OCI-M2 (cell line): ENCODE data around the gene RENBP.
A peak's percentile ranks its signal among the peaks of the same experiment; 100 is the strongest.

Source experiments
- DNase-seq: peaks from one replicate; lab custom pipeline; 2025; ENCODE audit not compliant: unreplicated experiment; lab: John Stamatoyannopoulos, UW

Gene RENBP

DNA sequence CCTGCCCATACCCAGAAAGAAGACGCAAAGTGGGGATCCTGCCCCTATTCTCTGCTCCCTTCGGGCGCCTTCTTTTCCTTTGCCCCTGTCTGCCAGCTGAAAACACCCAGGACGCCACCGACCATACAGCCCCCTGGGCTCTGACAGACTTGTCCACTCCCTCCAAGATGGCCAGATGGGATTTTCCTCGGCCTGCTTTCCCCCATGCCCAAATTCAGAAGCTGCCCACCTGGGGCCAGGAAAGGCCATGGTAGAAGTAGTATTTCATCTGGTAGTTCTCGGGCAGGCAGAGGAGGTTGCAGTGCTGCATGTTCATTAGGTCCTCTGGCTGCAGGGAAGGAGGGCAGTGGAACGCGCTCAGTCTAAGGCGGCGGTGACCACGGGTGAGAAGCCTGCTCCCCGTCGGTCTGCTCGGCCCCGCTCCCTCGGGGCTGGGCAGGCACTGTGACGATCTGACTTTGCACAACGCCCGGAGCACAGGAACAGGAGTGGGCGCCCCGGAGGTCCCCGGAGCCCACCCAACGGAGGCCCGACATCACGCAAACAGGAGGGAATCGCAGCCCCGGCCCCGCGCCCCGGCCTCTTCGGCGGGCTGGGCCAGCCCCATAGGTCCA lies 10.2 kb downstream of the RENBP start:
- DNase-seq = no peak

DNA sequence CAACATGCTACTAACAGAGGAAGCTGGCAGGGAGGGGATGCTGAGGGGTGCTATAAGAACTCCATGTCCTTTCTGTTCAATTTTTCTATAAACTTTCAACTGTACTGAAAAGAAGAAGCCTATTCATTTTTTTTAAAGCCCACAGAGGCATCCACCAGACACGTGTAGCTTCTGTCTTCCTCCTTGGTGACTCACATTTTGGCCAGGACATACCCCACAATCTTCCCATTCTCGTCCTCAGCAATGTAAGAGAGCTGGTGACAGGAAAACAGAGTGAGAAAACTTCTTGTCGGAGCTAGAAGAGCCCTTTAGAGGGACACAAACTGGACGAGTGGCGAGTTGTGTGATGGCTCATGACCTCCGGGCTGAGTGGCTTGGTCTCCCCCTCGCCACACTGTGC lies 10.7 kb downstream of the RENBP start:
- DNase-seq = no peak

DNA sequence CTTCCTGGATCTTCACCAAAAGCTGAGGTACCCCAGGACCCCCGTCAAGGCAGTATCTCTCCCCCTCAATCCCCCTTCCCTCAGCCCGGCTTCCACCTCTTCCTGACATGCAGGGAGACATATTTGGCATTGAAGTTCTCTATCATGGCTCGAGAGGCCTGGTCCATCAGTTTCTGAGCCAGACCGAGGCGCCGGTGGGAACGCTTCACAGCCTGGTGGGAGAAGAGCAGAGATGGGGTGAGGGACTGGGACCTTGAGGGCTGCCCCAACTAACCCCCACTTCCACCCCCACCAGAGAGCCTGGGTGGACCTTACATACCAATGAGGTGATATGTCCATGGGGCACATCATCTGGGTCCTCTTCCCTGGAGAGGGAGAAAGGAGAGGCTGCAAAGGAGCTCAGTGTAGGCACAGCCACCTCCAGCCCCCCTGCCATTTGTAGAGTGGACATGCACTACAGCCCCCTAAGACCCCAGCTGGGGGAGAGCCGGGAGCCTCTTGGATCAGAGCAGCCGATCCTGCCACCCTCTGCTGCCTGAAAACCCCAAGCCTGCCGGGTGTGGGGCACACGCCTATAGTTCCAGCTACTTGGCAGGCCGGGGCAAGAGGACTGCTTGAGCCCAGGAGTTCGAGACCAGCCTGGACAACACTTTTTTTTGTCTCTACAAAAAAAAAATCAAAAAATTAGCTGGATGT lies 12.1 kb downstream of the RENBP start:
- no peak for DNase-seq

DNA sequence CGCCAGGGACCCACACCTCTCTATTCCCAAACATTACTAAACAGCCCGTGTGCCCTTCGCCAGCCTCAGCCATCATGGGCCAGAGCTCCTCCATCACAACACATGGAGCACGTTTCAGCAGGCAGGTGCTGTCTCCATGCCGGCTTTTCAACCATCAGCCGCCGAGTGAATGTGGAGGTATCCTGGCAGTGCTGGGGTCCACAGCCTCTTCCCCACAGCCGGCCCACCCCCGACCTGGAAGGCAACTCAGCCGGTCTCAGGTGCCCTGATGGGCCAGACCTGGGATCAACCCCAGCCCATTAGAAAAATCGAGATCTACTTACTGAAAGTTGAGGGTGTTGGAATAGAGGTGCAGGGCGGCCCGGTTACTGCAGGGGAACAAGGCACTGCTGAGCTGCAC lies 12.7 kb downstream of the RENBP start:
- no peak for DNase-seq

DNA sequence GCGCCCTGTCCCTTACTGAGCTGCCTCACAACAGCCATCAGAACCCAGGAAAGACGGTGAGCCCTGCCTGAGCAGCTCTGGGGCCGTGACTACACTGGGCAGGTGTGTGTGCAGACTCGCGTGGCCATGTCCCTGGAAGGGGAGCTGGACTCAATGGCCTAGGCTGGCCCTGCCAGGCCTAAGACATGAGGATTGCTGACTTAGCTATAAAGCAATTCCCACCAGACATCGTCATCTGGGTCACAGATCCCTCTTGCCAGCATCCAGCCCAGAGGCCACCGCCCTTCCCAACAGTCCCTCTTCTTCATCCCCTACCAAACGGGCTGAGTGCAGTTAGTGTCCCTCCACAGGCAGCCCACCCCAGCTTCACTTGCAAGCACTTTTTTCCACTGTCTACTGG lies 13.3 kb downstream of the RENBP start:
- DNase-seq = no peak

DNA sequence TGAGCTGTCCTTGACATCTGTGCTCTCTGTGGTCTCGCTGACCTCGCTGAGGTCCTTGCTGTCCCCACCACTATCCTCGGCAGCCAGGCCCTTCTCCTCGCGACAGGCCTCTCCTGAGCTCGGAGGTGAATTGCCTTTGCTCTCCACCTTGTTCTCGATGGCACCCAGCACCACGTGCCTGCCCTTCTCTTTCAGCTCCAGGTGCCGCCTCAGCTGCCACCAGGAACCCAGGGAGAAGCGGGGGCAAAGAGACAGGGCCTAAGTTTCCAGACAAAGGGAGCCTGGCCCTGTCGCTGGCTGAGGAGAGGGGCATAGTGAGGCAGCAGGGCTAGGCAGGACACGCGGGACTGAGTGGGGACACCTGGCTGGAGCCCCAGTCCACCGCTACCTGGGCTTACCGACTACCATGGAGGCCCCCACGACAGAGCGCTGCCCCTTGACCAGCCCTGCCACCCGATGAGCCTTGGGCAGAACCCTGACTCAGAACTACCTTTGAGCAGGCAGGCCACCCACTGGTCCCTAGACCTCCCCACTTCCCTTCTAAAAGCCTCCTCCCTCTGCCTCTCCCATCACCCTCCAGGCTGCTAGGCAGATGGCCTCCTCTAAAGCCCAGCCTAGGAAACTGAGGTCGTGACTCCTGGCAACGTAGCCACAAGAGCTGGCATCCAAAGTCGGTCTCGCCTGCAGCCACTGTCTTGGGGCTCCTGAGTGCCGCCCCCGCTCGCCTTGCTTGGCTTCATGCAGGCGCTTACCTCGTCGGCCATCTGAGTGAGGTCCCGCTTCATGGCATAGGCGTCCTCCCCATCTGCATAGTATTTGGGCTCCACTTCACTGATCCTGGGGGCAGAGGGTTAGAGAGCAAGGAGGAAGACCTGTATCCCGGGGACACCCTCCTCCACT lies 14.2 kb downstream of the RENBP start:
- DNase-seq = no peak

DNA sequence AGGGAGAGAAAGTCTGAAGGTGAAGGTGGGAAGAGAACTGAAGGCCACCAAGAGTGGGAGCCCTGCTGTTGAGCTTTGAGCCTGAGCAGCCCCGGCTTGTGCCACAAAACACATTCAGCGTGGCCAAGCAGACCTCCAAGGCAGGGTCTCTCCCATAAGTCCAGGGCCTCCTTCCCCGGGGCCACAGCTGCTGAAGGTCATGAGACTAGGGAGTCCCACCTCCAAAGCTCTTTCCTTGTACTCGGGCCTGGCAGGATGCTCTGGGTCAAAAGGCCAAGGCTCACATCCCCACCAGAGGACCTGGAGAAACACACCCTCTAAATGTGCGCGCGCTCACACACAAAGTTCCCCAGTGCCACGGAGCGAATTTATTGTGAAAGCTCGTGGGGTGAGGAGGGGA lies 14.9 kb downstream of the RENBP start:
- no peak for DNase-seq

DNA sequence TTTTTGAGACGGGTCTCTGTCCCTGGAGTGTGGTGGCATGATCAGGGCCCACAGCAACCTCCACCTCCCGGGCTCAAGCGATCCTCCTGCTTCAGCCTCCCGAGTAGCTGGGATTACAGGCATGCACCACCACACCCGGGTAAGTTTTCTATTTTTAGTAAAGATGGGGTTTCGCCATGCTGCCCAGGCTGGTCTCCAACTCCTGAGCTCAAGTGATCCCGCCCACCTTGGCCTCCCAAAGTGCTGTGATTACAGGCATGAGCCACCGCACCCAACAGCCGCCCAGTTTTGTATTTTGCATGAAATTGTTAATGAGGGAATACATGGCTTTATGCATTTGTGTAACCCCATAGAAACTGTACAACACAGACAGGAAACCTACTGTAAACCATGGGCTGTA lies 15.6 kb downstream of the RENBP start:
- DNase-seq = no peak

DNA sequence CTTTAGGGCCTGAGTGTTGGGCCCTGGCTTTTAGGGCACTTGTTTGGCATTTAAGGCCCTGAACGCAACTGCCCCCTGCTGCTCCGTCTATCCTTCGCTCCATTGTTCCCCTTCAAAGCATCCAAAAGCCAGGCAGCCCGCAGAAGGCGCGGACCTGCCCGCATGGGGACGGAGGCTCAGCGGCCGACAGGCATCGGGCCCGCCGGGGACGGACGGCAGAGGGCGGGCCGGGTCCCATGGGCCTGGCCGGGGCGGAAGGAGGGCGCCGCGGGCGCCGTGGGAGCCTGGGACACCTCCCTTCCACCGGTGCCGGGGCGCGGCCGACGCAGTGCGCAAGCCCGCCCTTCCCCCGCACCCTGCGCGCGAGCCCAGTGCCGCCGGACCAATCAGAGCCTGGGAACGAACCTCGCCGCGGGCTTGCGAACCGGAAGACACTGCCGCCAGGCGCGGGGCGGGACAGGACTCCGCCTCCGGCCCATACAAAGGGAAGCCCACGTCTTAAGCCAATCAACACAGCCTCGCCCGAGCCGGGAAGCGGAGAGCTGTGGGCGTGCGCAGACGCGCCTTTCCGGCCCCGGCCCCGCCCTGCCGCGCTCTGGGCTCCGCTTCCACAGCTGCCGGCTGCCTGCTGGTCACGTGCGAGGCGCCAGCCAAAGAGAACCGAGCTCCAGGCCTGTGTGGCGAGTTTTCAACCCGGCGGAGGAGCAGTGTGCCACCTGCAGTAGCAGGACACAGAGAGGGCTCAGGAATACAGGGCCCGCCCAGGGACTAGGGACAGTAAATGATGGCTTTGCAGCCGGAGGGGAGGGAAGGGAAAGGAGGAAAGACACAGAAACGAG lies 16.3 kb downstream of the RENBP start:
- peak; percentile 48 for DNase-seq

DNA sequence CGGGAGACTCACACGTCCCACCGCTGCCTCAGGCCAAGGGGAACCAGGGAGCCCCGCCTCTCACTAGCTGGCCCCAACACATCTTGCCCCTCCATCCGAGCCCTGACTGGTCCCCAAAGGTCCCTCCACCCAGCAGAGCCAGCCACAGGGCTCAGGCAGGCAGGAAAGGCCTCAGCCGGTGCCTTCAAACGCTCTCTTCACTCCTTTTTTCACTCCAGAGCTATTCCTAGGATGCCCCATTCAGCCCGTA lies 16.8 kb downstream of the RENBP start:
- DNase-seq = no peak

DNA sequence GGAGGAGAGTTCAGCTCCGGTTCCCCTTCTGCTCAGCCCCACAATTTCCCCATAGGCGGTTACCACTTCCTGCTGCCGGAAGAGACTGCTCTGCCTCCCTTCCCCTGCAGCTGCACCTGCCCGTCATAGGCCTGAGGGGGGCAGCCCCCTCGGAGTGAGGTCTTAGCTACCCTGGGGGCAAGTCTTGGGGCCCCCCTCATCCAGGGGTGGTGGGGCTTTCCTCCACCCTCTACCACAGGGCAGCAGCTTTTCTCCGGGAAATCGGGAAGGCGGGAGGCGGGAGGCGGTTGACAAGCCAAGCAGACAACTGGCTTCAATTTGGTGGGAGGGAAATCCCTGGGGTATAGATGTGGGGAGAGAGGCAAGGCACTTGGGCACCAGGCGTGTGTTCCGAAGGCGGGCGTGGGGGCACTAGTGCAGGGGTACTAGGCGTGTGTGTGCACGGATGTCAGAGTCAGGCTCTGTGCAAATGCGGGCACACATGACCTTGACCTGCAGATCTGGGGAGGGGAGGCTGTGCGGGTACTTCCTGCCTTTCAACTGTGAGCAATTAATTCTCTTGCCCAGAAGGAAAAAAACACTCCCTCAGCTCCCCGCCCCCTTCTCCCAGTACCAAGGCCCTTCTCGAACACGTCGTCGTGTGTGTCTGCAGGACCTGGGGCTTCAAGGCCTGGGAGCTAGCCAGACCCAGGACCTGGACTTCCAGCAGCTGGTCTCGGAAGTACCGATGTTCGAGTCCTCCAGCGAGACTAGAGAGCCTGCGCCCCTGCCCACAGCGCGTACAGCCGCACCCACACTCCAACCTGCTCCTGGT lies 17.4 kb downstream of the RENBP start:
- DNase-seq = no peak

DNA sequence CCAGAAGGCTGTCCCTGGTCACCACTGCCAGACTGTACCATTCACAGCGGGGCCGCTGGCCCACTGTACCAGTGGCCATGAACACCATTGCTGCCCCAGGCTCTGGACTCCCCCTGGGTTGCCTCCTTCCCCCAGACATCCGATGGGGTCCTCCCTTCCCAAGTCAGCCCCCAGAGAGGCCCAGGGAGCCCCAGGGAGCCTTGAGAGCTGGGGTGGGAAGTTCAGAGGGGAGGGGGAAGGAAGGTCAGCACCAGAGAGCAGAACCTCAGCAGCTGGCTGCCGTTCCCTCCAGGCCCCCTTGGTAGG lies 17.9 kb downstream of the RENBP start:
- no peak for DNase-seq

DNA sequence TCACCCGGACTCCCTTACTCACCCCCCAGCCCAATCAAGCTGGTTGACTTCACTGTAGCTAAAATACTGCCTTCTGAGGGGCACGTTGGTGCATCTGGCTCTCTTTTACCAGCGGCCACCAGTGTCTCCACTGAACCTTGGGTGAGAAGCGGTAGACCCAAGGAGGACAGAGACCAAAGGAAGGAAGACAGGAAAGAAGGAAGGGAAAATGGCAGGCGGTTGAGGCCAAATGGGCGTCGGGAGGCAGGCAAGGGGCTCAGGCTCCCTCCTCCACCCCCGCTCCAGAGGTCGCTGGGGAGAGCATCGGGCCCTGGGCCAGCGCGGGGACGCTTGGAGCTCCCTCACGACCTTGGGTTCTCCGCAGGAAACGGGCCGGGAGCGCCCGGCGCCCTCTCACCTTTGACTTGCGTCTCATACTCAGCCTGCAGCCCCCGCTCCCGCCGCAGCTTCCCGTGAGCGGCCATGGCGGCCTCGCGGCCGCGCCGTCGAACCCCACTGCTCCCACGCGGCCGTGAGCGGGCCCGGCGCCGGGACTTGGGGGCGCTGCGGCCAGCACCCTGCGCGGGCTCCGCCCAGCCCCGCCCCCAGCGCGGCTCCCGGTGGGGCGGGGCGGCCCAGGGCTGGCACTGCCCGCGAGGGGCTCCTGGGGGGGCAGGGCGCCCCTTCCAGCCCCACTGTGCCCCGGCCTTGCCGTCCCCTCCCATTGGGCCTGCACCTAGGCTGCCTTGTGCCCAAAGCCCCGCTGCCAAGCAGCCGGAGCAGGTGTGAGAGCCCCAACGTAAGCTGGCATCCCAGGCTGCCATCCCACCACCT lies 18.5 kb downstream of the RENBP start, which contains the start of gene ARHGAP4:
TSS of gene ARHGAP4 (minus strand) at position 526 of the 813 bp plus-strand sequence. CDS start at position 464, 62 bp downstream.
- no peak for DNase-seq

DNA sequence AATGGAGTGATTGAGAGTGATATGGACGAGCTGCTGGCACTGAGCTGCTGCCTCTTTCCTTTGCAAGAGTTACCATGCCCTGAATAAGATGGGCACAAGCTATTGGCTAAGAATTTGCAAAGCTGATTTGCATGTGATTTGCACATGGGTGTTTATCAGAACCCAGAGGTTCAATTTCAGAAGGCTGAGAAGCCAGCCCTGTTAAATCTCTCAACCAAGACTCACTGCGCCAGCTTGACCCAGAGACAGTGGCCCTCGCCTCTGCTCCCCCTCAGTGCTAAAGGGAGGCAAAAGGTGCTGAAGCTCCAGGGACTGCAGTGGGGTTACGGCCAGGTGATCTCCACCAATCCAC lies 19.1 kb downstream of the RENBP start:
- DNase-seq = no peak

DNA sequence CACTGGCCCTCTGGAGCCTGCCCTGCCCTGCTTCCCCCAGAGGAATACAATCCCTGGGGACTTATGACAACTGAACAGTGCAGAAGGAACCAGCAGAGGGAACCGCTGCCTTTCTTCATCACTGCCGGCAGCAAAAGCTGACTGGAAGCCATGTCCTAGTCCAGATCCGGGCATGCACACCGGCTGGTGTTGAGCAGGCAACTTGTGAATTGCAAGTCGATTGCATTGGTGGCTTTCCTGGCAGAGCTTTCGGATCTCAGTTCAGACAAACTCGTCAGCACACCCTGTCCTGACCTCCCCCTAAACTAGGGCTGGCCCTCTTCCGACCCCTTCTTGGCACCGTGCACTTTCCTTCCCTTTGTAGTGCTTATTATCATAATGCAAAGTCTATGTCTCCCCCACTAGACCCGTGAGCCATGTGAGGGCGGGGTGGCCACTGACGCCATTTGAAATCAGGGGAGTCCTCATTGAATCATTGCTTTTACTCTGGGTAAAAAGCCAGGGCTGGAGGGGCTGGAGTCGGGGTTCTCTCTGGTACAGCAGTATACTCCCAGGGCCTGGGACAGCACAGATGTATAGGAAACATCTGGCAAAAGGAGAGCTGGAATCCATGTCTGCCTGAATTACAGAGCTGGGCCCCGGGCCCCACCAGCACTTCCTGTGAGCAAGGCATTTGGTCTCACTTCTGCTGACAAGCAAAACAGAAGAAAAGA lies 20.1 kb downstream of the RENBP start:
- no peak for DNase-seq

DNA sequence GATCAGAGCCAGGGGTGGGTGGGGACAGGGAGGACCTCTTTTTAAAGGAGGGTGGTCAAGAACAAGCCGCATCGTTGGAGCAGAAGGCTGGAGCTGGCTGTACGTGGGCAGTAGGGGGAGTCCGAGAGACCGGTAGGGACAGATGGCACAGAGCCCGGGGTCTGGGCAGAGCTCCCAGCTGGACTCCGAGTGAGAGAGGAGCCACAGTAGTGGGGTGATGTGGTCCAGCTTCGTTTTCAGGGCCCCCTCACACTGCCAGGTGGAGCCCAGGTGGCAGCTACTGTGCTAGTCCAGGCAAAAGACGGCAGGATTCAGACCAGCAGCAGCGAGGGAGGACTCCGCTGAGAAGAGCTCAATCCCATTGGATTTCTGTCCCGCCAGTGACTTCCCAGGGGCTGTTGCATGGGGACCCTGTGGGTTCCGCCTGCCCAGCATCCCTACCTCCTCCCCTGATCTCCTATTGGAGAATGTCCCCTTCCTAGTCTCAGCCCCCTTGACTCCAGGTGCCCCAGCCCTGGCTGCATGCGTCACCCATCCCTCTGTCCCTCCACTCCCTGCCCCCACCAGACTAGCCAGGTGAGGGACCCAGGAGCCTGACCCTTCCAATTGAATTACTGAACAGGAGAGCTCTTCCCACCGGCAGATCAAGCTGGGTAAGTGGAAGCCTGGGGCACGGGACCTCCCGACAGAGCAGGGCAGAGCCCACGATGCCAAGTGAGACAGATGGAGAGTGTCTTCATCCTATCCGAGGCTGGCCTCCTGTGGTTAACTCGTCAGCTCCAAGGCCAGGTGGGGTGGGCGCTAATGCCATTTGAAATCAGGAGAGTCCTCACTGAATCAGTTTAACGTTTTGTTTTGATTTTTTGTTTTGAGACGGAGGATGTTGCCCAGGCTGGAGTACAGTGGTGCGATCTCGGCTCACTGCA lies 21.2 kb downstream of the RENBP start:
- DNase-seq = no peak

DNA sequence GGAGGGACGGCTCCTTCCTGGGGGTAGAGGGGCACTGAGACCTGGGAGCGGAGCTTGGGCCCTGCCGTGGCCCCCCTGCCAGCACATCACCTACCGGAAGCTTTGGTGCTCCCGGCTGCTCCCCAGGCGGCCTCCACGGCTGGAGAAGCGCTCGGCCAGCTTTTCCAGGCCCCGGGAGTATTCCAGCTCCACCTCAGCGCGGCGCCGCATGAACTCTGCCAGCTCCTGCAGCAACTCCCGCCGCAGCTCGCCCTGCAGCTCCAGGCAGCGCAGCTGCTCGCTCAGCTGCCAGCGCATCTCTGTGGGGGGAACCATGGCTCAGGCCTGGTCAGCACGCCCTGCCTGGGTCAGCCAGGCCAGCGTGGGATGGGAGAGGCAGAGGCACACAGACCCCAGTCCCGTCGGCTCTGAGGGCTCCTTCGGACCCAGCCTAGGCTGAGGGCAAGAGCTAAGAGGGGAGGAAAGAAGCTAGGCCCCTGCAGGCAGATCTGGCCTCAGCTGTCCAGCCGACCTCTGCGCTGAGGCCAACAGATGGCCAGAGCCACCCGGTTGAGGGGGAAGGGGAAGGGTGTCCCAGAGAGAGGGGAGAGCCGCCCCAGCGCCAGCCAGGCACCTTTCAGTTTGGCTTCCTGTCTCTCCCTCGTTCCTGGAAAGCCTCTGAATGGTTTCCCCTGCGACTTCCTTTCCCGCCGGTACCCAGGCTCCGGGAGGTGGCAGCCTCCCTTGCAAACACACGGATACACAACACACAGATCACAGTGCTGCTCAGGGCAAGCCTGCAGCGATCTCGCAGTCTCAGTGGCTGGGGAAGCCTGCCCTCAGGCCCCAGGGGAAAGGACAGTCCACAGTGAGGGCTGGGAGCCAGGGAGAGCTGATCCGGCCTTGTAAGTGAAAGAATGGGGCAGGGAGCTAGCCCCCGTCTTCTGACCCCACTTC lies 22.7 kb downstream of the RENBP start:
- no peak for DNase-seq
